ENCODE results near the gene EPS15. TPM values are rescaled to one million over a fixed set of nuclear protein-coding genes. Genes with fewer than 3 reads are reported as not detected.

The EPS15 gene
- total and polyA plus RNA-seq, 2 of the 13 experiments (the other 11 are each of a cell fraction or from before 2014, with no cell fraction given) = 14.3 to 19.3 TPM

GRCh38 chr1:51351907-51352306, 167.2 kb downstream of the EPS15 start:
- no peak for DNase-seq (ENCODE audit: low spot score)
- CTCF ChIA-PET (ENCODE audit: low intra/inter-chr PET ratio, low total read pairs) = no interaction called here

More at GRCh38 chr1:51351907-51352306, 167.2 kb downstream of the EPS15 start:
- Histone ChIP-seq H3K79me2 (ENCODE audit: insufficient read depth, low read length) (no peaks in the 10 kb centered on the region), H3K27me3 (ENCODE audit: control insufficient read depth in 1 of 2, insufficient read depth in 2 of 2, low read length in 2 of 2) (no peaks in the 10 kb centered on the region), H3K9me3 (ENCODE audit: low read length) (no peaks in the 10 kb centered on the region), H3K4me3 (replicated peaks in 1 of 3; ENCODE audit: insufficient read depth in 1 of 3, low read depth in 2 of 3, low read length in 3 of 3) (no peak overlapping the region), H4K20me1 (ENCODE audit: insufficient read depth, low read length) (no peaks in the 10 kb centered on the region), H2AFZ (ENCODE audit: low read length) (no peak overlapping the region), H3K36me3 (replicated peaks in 1 of 2; ENCODE audit: control insufficient read depth in 1 of 2, insufficient read depth in 2 of 2, low read length in 2 of 2) (peaks cover 2 to 10% of the 10 kb centered on the region in 2 experiments; a peak in 2 of 5 replicates), H3K9ac (ENCODE audit: insufficient read depth, low read depth, low read length) (no peak overlapping the region), H3K27ac (ENCODE audit: extremely low read length, insufficient read depth, low read length) (no peak overlapping the region), H3K4me2 (ENCODE audit: low read depth, low read length) (no peak overlapping the region), H3K4me1 (ENCODE audit: insufficient read depth, low read length) (peaks cover 14% of the 10 kb centered on the region)
- in situ Hi-C loops (cut with HindIII; ENCODE audit: extremely low pct_ligation_motif_present, low pct_unique_long_range_greater_than_20kb) = no loop called here
- no peak for TF ChIP-seq ZSCAN22 (CRISPR knock-in tag; IDR thresholded peaks at IDR 0.05)
- no peak for TF ChIP-seq HMG20A (CRISPR knock-in tag; IDR thresholded peaks at IDR 0.05; ENCODE audit: borderline replicate concordance)
- no peak for TF ChIP-seq CERS6 (CRISPR knock-in tag; IDR thresholded peaks at IDR 0.05)
- TF ChIP-seq CSRNP2 (CRISPR knock-in tag; conservative IDR thresholded peaks at IDR 0.05; ENCODE audit: low read depth) = no peak
- no peak for TF ChIP-seq DR1 (CRISPR knock-in tag; IDR thresholded peaks at IDR 0.05)
- TF ChIP-seq RFX1 (IDR thresholded peaks at IDR 0.05) = no peak
- TF ChIP-seq YEATS4 (CRISPR knock-in tag; IDR thresholded peaks at IDR 0.05; ENCODE audit: borderline replicate concordance) = no peak
- TF ChIP-seq RBAK (CRISPR knock-in tag; IDR thresholded peaks at IDR 0.05) = no peak
- TF ChIP-seq THAP8 (CRISPR knock-in tag; IDR thresholded peaks at IDR 0.05; ENCODE audit: borderline replicate concordance) = no peak
- TF ChIP-seq ZNF430 (CRISPR knock-in tag; IDR thresholded peaks at IDR 0.05) = no peak
- no peak for TF ChIP-seq EED (CRISPR knock-in tag; IDR thresholded peaks at IDR 0.05)
- no peak for TF ChIP-seq ZNF597 (CRISPR knock-in tag; IDR thresholded peaks at IDR 0.05)
- no peak for TF ChIP-seq NONO (IDR thresholded peaks at IDR 0.05)
- TF ChIP-seq NONO (CRISPR knock-in tag; conservative IDR thresholded peaks at IDR 0.05) = no peak
- no peak for TF ChIP-seq KDM6A (CRISPR knock-in tag; IDR thresholded peaks at IDR 0.05; ENCODE audit: low read depth)
- intact Hi-C loops (cut with micrococcal nuclease; ENCODE audit: unreplicated experiment) = no loop called here
- POLR2A ChIA-PET = no interaction called here
- 100% methylated on average over 1 of the region's 1 CpG for WGBS (ENCODE audit: low lambda C conversion rate)
- ATAC-seq (peak; percentile 65), FAIRE-seq (no peak)
- BruUV-seq (replicated peaks) = no TSS peak
